Renal cortex interstitium (tissue), 11 donors: ENCODE results near the gene ZBTB34. TPM values are rescaled to one million over a fixed set of nuclear protein-coding genes. Genes with fewer than 3 reads are reported as not detected.

Experiments used
- DNase-seq, 11 donors: peaks; one replicate each; pipeline ENCODE4 v3.0.0-alpha.2; 2013; ENCODE audit warnings: low read depth in 9 of 11, low spot score in 4 of 11; ENCODE audit errors: extremely low read depth in 1 of 11
- polyA plus RNA-seq, 3 donors: library from polyadenylated mRNA; unstranded; fragments of 120-200 nt; gene quantifications; one replicate each; pipeline ENCODE4 v1.2.1, GENCODE V29; 2013; ENCODE audit not compliant: insufficient read length in 3 of 3

Gene ZBTB34
- polyA plus RNA-seq, 3 donors, result 19.8 to 22.8 (median 19.9) TPM

DNA sequence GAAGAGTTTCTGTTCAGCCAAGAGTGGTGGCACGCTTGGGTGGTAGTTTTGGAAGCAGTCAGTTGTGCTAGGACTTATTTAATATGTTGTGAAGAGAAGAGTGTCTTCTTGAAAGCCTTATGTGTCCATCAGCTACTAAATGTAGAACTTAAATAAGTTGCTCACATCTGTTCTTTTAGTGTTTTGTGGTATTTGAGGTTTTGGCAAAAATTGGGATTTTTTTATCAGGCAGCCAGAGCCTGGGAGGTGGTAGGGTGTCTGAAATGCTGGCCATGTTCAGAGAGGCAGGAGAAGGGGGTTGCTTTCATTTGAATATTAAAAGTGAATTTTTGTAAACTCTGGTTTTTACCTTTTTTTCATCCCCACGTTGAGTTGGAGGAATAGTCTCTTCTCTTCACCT is 24.2 kb upstream of the ZBTB34 start:
- no peak for DNase-seq

DNA sequence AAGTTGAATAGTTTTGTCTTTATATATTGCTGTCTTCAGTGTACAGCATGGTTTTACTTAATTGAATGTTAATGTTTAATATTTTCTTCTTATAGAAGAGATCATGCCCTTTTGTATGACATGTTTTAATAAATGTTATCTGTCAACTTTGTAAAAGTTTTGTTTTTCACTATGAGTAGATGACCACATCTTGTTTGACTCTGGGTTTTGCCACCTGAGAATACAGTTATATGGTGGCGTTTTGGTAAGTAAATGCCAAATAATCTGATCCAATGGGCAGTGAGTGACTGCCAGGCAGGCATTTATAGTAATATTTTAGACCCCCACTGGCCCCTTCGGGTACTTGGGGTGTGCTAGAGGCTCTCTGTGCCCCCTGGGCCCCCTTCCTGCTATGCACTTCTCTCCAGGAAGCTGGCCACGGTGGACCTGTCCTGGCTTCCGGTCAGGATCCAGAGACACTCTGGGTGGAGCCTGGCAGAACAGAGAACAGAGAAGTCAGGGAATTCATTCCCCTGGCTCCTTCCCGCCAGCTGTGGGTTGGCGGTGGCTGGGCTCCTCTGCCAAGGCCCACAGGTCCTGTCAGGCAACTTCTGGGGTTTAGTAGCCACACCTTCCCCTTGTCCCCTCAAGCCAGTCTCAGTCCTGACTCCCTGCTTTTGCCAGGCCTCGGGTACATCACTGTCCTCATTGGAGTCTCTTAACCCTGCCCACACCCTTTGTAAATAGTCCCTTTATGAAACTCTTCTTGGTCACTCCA is 22.2 kb upstream of the ZBTB34 start:
- DNase-seq, result no peak

DNA sequence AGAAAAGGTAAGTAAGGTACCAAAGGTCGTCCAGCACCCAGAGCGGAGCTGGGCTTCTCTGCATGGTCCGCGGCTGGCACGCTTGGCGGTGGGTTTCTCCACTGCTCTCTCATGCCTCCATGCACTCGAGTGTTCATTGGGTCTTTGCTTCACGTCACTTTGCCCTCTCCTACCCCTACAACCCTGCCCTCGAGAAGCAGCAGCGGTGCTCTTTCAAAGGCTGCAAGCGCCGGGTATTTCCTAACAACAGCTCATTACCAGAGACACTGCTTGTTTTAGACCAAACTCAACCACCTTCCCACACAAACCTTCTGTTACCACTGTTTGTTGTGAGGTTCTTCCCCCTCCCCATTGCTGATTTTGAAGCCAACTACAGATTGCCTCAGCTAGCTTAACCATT is 21.5 kb upstream of the ZBTB34 start:
- DNase-seq, result no peak

DNA sequence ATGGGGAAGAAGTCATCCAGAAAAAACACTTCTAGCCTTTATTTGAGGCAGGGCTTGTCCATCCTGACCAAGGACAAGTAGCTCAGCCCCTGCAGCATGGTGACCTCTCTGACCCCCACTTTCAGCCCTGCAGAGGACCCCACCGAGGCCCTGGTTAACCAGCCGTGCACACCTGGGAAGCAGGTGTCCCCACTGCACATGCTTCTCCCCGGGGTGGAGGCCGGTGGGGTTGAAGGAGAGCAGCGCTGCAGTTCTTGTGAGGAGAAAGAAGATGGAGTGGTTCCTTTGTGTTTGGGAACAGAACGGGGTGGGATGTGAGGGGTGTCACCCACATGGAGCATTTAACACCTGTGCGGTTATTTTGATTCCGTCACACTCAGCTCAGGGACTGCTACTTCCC is 21.1 kb upstream of the ZBTB34 start:
- no peak for DNase-seq

DNA sequence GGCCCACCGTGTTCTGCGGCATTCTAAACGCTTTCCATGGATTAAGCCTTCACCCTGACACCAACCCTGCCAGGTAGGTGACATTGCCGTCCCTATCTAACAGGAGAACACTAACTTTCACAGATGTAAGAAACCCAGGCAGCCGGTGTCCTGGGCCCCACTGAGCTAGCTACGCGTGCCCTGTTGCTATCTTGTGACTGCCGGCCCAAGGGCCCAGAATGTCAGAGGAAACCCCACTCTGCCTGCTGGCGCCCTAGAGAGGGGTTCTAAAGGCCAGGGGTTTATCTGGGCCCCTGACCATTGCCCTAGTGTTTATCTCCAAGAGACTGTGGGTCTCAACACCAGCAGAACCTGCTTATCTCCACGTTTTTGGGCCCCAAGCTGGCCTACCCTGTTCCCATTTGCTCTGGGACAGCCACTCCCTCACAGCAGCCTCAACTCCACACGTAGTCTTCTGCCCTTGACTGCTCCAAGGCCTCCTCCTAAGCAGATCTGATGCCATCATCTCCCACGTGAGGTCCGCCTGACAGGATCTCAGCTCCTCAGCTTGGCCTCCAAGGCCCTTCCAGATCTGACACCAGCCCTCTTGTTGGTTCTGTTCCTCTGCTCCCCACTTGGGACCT is 18.1 kb upstream of the ZBTB34 start:
- DNase-seq, result no peak

DNA sequence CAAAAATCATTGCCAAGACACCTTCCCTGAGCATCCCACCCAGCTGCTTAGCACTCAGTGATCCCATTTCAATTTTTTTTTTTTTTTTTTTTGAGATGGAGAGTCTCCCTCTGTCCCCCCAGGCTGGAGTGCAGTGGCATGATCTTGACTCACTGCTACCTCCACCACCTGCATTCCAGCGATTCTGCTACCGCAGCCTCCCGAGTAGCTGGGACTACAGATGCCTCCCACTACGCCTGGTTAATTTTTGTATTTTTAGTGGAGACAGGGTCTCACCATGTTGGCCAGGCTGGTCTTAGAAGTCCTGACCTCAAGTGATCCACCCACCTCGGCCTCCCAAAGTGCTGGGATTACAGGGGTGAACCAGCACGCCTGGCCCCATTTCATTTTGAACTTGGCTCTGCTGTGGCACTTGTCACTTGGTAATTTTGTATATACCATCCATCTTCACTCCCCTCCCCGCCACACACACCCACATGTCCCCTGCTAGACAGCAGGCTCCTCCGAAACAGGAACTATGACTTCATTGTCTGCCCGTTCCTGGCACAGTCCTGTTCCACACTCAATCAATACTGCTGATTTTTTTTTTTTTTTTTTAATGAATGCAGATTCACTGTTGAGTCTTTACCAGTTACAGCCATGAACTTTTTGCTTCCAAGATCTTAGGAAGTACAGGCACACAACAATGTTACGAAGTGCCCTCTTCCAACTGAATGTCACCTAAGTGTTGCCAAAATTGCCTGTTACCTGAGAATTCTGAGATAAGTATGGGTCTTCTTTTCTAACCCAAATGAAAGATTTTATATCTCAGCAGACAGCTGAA is 17.3 kb upstream of the ZBTB34 start:
- no peak for DNase-seq

DNA sequence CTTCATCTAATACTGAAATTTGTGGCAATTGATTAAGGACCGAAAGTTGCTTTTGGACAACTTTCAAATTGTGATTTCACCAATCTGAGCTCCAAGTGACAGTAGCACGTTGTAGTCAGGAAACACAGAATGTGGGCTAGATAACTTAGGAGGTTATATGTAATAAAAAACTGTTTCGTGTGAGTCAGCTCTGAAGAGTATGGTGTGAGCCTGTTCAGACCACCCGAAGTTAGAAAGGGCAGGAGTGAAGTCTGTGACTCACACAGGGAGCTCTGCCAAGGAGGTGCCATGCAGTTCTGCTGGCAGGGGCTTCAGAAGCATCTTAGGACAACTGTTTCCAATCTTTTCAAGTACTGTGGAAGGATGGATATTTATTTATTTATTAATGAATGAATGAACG is 16.4 kb upstream of the ZBTB34 start:
- no peak for DNase-seq

DNA sequence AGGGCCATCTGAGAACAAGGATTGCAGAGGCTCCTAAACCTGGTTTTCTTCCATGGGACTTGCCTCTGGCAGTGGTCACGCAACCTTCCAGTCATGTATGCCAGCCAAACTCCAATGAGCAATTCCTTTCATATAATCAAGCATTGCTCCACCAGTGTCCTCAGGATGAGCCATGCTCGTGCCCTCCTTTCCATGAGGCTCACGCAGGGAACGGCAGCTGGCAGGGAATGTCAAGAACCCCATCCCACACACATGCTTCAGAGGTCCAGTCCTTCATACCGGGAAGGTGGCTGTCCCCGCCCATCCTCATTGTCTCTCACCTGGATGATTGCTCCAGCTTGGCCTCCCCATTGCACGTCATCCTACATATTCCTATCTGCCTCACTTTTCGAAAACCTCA is 13.4 kb upstream of the ZBTB34 start:
- DNase-seq, result no peak

DNA sequence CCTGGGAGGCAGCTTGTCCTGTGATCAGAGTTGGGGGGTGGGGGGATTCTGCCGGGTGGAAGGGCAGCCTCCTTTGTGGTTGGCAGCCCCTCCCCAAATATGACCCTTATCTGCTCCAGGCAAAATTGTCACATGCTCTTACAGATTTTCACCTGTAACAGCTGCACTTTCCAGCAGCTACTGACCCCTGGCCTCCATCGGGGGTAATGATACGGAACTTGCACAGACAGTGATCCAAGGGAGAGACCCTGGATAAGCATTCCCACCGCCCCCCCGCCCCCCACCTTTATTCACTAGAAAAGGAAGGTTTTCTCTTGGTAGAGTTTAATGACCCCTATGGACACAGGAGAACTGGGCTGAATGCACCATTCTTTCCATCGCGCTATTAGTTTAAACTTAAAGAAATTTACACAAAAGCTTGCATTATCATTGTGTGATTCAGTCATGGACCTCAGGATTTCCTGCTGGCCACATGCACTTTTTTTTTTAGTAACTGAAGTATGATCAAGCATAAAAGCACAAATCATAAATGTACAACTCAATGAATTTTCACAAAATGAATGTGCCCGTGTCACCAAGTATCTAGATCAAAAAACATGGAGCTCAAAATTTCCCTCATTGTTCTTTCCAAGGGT is 10.7 kb upstream of the ZBTB34 start:
- no peak for DNase-seq

DNA sequence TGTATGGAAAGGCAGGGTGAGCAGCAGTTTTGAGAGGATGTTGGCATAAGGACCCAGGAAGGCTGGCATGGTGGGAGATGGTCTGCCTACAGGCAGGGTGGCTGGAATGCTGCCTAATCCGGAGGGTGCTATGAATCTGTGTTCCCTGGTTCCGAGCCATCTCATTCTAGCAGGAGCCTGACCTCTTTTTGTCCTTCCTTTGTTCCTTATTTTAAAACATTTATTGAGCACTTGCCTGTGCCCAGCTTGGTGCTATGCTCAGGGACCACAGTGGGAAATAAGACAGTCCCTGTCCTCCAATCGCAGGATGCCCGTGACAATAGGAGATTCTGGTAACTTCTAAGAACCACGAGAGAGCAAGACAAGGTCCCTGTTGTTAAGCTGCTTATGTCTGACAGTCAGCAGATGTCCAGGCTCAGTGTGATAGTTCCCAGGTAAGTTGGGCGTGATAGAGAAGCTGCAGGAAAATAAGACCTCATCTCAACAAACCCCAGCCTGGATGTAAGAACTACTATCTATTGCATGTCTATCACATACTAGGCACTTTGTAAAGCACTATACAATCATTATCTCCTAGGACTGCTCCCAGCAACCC is 9.1 kb upstream of the ZBTB34 start:
- DNase-seq, result no peak

DNA sequence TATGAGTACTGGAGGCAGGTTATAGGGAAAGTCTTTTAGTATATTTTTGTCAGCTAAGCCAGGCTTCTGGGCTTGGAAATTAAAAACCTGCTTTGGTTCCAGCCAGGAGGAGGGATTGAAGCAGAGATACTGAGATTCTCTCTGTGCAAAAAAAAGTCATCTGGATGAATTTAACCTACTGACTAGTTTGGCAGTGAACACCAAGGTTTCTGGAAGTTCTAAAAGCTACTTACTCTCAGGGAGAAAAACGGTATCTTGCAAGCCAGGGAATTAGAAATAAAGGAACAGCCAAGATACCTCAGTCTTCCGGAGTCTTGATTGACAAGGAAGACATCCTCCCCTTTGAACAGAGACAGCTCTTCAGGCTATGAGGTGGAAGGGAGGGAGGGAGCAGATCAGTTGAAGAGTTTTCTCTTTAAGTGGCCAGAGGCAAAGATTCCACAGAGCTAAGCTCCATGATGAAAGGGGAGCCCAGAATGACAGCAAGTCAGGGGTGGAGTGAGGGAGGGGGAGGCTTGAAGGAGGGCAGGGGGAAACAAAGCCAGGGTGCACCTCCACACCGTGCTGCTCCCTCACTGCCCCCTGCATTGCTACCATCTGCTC is 8.3 kb upstream of the ZBTB34 start:
- DNase-seq, result no peak

DNA sequence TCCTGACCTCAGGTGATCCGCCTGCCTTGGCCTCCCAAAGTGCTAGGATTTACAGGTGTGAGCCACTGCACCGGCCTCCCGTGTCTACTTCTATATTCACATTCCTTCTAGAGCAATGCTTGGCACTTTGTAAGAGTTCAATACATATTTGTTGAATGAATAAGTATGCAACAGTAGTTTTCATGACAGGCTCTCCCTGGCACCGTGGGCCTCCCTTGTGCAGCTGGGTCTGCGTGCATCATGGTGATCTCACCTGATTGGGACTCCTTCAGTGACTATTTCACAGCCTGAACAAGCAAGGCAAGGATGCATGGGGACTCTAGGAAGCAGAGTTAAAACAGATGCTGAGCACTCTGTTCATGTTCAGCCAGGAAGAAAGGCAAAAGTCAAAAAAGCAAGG is 6.8 kb upstream of the ZBTB34 start:
- no peak for DNase-seq

DNA sequence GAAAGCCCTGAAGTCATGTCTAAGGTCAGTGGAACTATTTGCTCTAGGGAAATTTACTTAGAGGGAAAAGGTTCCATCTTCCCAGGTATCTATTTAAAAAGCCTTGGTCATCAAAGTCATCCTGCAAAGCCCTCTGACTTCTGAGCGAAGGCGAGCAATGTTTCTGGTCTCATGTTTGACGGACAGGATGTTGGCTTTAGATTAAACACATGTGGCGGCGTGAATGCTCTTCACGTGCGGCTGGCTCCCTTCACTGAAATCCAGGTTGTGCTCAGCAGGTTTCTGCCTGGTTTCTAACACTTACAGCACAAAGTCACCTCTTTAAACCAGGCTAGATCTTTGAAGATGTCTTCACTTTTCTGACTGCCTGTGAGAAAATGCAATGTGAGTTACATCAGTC is 5.7 kb upstream of the ZBTB34 start:
- no peak for DNase-seq

DNA sequence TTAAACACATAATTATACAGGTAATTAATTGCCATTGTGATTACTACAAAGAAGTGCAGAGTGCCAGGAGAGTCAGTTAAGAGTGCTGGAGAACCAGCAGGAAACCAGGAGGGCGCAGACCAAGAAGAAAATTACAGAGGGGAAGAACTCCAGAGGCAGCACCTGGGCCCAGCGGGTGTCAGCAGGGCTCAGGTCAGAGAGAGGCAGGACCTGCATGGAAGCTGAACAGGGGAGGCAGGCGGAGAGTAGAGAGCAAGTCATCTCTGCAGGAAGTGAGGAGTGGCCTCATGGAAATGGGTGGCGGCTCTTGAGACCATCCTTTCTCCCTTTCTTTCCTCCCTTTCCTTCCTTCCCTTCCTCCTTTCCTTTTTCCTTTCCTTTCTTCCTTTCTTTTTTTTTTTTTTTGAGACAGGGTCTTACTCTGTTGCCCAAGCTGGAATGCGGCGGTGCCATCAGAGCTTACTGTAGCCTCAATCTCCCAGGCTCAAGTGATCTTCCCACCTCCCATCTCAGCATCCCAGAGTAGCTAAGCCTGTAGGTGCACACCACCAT is 4.0 kb upstream of the ZBTB34 start:
- DNase-seq, result no peak

DNA sequence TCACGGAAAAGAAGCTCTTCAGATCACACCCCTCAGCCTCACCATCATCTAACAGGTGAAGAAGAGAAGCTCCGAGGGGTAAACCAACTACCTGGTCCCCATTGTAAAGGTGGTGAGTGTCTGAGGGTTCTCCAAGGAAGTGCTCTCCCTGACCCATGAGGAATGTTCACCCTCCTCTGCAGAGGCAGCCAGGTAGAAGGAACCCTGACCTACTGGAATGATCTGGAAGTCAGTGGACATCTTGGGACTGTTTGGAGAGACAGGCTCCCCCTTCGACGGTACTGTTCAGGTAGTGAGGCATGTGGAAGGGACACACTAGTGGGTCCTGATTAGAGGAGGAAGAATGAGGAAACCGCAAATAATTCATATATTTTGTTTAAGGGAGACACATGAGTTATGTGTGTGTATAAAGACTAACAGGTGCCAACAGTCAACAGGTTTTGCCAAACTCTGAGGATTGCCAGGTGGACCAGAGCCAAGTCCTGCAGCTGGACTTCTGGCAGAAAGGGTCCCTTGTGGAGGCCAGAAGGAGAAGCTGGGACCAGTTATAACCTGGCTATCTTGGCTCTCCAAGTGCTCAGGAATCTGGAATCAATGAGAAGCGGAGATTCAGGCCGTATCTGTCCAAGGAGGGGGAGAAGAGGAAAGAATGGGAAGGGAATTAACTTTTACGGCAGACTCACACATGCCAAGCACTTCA is 3.0 kb upstream of the ZBTB34 start:
- no peak for DNase-seq

DNA sequence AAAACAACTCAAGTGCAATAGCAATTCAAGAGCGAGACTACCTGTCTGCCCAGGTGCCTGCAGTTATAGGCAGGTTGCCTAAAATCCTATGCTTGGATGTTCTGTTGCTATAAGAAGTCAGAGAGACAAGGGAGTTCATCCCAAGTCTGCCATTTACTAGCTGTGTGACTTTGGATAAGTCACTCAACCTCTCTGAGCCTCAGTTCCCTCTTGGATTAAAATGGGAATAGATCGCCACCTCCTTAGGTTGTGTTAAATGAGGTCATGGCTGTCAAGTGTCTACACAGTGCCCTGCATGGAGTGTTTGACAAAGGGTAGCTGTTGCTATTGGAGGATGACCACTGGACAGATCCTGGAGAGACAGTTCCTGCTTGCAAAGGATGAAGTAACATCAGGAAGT is 1.3 kb upstream of the ZBTB34 start:
- DNase-seq, result no peak

DNA sequence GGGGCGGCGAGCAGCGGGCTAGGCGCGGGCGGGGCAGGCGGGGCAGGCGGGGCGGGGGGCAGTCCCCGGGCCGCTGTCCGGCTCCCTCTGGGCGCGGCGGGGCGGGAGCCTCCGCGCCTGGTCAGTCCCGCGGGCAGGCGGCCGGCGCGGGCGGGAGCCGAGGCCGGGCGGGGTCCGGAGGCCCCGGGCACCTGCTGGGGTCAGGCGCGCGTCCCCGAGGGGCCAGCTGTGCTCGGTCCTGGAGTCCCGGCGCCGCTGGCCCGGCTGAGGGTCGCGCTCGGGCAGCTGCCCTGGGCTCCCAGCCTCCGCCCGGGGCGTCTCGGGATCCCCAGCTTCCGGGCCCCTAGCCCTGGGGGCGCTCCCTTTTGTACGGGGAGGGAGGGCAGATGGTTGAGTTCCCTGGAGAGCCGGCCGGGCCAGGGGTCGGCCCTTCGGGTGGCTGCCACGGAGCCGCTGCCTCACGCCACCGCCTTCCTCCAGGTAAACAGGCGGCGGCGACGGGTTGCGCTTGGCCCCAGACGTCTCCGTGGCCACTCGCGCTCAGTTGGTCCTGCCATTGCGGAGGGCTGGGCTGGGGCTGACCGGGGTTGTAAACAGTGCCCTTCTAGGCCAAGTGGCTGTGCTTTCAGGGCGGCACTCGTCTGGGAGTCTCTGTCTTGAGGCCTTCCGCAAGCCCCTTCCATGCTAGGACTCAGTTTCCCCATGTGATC is 473 bp downstream of the ZBTB34 start:
- no peak for DNase-seq

DNA sequence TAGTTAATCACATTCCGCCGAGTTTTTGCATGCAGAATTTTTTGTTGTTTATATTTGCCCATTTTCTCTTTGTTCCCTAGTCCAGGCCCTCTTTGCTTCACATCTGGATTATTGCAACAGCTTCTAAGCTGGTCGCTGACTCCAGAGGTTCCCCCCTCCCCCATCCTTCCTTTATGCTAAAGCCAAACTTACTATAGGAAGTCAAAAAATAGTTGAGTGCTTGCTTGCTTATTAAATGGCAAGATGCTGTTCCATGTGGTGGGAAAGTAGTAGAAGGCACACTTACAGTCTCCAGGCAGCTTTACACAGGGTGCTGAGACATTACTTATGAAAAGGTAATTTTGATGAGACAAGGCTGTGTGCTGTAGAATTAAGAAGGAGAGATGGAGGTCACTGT is 1.3 kb downstream of the ZBTB34 start:
- no peak for DNase-seq
